GM18519 (cell line): ENCODE measurements around the gene TBXAS1.

Experiments used
- ATAC-seq: cut with Tn5 transposase; IDR thresholded peaks from one replicate; pipeline ENCODE4 v1.9.1; 2021; ENCODE audit warnings: mild to moderate bottlenecking, moderate library complexity; ENCODE audit not compliant: unreplicated experiment, low FRiP score

The TBXAS1 gene

DNA sequence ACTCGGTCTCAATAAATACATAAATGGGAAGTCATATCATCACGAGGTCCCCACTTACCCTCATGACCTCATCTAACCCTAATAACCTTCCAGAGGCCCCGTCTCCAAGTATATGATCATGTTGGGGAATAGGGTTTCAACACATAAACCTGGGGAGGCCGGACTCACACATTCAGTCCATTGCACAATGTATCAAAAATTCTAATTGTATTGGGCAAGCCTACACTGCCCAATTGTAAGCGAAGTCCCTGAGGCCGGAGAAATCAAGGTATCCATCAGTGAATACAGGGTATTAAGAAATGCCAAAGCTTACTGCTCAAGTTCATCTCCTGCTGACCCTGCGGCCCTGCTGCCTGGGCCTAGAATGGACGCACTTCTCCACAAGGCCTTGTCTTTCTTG is 164.1 kb downstream of the TBXAS1 start:
- no peak for ATAC-seq

DNA sequence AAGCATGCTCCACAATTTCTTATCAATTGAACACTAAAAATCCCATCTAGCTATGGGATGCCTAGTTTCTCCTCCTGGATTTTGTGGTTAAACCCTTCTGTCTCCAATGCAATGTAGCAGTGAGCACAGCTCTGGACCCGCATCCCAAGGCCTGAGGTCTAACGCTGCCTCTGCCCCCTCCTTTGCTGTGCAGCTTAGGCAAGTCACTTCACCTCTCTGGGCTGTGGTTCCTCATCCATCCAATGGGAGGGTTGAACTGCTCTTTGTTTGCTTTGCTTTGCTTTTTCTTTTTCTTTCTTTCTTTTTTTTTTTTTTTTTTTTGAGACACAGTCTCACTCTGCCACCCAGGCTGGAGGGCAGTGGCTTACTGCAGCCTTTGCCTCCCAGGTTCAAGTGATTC is 164.5 kb downstream of the TBXAS1 start:
- ATAC-seq, result no peak

DNA sequence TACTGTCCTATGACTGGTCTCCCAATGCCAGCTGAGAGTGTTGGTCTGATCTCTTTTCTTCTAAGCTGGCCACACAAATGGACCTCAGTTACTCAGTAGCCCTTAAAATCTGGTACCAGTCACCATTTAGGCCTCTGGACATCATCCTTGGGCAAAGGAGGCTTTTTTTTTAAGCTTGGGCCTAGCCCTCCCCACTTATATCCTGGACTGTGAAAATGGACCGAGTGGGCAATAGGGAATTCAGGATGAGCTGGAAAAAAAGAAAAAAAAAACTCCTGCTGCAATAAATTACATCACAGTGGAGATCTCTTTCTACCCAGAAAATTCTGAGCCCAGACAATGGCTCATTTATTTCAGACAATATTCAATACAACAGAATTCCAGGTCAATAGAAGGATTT is 165.3 kb downstream of the TBXAS1 start:
- ATAC-seq, result no peak

DNA sequence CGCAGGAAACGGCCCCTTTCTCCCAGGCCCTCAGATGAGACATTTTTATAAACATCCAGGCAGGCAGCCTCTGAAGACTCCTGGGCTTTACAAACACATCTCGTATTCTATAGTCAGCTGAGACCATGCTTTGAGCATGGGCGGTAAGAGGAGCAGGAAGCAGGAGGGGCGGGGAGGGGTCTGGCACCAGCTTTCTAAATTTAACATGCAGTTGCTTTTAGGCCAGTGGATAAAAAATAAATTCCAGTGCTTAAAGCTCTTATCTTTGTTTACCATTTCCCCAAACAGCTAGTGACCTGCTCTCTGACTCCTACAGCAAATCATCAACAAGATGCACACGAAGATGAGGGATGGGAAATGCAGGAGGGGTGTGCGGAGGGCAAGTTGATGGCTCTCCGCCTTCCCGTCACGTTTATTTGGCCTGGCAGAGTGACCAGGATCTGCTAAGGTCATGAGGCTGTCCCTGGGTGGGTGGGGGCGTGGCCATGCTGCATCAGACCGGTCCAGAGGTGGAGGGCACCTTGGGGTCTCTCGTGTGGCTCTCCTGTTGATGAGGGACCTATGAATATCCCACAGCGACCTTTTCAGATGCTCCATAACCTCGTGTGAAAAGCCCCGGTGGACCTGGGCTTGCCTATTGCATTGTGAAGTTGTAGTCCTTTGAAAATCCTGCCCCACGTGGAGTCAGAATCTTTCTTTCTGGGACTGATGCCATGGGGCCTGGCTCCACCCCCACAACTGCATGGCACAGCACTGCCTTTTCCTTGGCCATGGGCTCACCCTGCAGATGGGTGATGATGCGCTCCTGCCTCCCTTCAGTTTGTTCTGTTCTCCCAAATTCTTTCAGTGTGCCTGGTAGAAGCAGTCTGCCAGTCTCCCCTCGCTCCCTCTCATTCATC is 166.2 kb downstream of the TBXAS1 start:
- no peak for ATAC-seq

DNA sequence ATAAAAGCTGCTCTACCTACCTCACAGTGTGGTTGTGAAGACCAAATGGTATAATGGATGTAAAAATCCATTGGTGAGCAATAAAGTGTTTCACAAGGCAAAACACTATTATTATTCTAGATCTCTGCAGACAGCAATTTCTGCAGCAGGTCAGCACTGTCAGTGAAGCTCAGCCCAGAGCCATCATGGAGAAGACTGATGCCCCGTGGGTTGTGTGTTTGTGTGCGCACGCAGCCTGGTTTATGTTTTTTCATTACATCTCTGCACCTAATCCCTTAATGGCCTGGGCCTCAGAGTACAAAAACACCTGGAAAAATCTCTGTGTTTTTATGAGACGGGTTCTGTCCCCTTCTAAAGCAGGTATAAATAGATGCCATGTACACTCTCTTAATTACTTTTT is 169.5 kb downstream of the TBXAS1 start:
- no peak for ATAC-seq

DNA sequence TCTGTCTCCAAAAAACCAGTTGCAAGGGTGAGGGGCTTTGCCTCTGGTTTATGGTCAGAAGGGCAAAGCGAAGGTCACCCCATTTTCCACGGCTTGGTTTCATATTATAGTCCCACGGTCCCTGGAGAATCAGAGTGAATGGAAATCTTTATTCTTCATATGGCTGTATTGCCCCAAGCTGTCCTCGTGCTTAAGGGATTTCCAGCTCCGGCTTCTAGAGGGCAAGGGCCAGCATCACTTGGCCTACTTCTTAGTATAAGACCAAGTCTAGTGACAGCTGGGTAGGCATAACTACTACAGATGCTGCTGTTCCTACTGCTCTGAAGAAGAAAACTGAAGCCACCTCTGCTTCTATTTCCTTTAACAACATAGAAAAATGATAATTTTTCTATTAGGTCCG is 170.5 kb downstream of the TBXAS1 start:
- ATAC-seq, result no peak

DNA sequence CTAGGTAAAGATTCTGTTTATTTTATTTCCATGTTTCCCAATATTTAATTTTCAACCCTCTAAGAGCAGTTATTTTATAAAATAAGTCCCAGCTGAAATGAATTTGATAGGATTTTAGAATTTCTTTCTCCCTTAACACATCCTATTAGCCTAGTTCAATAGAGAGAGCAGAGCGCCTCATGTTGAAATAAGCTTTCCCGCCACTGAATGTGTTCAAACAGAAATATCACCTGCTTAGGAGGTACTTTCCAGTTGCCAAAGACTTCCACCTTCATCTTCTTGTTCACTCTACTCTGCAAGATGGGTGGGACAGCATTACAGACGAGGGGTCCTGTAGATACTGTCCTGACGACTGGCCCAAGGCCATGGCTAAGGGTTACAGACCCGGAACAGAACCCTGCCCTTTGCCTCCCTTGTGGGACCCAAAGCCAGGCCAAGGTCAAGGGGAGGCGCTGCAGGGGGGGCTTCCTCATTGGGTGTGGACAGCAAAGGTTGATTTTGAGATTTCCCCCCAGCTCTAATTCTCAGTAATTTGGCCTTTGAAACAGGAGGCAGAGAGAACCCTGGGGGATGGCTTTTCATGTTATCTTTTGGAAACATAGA is 171.7 kb downstream of the TBXAS1 start:
- ATAC-seq, result no peak

DNA sequence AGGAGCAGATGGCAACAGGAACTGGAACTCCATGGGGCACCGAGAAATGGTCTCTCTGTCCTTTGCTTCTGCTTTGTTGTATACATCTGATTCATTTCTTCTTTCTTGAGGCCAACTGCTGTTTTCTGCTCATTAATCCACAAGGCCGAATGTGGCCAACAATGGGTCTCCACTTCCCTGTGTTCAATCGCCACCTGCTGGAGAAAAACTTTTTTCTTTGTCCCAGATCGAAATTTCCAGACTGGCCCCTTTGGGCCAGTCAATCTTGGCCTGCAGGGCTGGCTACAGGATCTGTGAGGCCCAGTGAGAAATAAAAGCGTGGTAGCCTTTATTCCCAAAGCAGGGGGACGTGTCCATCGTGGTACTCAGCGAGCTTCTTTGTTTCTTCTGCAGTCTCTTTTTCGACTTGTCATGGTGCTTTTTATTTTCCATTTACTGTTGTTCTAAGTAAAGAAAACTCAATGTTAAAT is 174.9 kb downstream of the TBXAS1 start:
- ATAC-seq, result no peak

DNA sequence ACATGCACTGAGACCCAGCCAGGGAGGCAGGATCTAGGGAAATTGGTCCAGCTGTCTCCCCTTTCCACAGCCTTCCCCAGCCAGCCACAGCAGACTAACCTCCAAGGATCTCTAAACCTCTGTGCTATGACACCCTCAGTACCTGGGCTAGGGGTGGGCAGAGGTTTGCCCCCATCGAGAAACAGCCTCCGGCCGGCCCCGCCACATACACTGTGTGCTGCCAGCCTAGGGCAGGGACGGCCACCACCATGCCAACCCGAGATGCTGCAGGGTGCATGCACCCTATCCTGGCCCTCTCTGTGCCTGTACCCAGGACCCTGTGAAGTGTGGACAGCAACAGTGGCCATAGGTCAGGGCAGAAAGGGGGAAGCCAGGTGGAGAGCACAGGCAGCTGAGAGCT is 175.6 kb downstream of the TBXAS1 start:
- no peak for ATAC-seq

DNA sequence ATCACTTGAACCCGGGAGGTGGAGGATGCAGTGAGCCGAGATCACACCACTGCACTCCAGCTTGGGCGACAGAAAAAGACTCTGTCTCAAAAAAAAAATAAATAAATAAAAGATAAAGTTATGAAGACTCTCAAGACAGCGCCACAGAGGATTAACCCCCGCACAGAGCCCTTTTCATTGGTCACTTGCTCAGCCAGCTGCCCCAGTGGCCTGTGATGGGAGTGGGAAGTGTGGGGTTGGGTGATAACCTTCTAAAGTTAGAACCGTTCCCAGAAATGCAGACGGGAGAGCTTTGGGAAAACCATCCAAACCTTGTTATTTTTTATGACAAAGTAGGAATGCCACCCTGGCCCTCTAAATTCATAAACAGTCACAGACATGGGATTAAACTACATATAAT is 176.3 kb downstream of the TBXAS1 start:
- ATAC-seq, result no peak

DNA sequence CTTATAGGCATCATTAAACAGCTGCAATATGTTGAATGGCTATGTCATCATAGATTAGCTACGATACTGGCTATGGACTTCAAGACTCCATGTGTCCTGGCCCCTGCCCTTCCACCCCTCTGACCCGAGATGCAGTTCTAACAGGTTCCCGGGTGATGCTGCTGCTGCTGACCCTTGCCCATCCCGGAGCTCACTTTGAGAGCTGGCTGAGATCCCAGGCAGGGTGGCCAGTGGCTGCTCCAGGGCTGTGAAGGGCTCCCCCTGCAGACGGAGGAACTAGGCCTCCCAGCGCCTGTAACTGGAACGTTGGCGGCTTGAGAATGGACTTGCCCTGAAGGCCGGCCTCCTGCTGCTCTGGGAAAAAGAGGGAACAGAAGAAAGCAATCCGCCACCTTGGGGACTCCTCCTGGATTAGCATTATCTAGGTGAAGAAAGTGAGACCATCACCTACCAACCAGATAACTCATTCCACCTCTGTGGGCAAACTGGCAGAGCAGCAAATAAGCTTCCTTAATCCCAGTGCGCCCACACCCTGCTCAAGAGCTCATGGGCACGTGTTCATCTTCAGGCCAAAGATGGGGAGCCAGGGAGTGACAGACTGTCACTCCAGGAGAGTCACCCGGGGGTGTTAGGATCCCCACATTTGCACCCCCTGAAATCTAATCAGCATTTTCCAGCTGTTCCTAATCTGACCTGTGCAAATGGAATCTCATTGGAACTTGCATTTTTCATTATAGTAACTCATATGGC is 176.9 kb downstream of the TBXAS1 start:
- ATAC-seq, result no peak

DNA sequence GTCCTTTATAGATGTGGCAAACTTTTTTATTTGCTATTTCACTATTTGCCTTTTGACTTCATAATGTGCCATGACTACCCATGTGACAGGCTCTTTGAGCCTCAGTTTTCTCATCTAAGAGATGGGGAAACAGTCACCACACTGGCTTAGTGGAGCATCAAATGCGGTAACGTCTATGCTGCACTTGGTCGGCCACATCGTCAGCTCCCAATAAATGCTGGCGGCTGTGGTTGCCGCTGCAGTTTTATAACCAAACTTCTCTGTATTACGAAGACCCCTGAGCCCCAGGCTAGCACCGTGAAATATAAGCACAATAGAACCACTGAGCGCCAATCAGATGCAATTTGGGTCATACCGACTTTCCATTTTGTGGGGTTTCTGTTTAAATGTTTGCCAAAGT is 177.5 kb downstream of the TBXAS1 start:
- ATAC-seq, result no peak

DNA sequence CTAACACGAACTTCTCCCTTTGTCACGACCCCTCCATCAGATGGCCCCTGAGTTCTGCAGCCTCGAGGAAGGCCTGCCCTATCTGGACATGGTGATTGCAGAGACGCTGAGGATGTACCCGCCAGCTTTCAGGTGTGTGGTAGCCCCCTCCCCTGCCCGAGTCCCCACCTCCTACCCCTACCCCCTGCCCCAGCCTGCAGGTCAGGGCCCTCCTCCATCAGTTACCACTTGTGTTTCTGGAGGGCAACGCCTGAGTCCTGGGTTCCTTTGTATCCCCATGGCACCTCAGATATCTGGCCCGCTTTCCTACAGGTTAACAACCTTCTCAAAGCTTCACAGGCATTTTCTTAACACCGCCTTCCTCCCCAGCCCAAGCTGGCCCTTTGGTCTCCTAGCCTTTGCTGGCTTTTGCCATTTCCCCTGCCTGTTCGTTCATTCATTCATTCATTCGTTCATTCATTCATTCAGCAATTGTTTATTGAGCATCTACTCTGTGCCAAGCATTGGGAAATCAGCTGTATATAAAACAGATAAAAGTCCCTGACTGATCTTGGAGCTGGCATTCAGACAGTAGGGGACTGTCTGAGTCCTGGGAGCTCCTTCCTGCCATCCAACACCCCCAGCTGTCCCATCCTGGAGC is 178.1 kb downstream of the TBXAS1 start:
- no peak for ATAC-seq

DNA sequence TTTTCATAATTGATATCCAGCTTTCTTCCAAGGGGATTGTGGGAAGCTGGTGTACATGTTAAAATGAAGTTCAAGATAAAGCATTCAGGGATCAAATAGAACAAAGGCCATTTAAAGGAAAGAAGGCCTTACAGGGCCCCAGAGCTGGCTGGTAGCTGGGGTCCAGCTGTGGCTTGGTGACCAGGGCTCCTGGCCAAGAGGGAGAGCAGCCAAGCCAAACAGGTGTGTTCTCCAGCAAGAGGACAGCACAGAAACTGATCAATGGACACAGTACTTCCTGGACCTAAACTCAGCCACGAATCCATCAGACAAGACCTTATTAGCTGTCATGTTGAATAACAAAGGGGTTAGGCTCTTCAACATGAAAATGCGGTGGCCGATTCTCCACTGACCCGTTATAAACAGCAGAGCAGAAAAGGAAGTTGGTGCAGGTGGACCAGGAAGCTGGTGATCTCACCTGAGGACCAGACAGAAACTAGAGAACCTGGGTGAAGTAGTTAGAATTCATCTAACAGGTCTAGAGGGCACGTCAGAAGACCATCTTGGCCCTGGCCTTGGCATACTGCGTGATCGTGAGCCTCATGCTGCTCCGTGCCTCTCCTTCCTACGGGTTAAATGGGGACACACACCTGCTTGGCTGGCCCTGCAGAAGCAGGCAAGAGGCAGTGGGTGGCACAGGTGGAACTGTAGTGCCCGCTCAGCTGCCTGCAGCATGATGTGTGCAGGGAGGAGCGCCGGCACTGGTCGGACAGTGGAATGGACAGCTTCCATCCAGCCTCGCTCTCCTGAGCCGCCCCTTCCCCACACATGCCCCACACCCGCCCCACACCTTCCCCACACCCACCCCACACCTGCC is 179.9 kb downstream of the TBXAS1 start:
- no peak for ATAC-seq

DNA sequence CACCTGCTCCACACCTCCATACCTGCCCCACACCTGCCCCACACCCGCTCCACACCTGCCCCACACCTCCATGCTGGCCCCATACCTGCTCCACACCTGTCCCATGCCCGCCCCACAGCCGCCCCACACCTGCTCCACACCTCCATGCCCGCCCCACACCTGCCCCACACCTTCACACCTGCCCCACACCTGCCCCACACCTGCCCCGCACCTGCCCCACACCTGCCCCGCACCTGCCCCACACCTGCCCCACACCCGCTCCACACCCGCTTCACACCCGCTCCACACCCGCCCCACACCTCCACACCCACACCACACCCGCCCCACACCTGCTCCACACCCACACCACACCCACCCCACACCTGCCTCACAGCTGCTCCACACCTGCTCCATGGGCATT is 180.7 kb downstream of the TBXAS1 start:
- ATAC-seq, result no peak

DNA sequence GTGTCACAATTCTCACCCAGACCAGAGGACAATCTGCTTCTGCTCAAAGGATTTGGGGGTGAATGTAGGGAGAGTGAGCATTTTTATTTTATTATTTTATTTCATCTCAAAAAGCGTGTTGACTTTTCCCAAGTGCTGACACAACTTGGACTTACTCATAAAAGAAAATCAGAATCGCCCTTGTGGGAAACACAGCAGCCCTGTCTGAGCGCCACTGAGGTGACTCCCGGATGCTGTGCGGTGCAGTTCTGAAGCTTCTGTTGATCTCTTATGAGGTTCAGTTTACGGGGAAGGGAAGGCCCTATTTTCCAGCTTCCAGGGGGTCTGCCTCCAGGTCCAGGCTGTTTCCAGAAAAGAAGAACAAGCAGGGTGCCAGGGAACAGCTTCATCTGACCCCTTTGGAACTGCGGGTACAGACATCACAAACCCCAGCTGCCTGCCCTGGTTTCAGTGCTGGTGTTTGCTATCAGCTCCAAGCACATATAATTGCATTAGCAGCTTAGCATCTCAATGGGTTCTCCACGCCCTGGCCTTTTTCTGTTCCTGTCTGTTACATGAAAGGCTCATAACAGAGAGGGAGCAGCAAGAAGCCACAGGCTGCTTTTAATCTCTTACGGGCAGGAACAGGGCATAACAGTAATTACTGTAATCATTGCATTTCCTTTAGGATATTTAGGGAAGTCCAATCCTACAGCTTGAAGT is 181.3 kb downstream of the TBXAS1 start:
- ATAC-seq, result no peak

DNA sequence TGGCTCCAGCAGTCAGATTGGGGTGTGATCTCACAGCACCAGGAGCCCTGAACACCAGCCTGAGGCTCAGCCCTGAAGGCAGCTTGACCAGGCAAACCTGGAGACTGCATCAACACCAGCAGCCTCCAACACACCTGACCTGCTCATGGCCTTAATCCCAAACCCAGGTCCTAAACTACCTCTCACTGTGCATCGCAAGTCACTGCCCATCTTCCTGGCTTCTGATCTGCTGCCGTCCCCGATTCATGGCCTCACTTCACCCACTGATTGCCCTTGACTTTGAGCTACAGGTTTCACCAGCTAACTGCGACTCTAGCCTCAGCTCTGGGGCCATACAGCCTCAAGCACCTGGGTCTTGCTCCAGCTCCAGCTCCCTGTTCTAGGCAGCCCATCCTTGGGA is 184.6 kb downstream of the TBXAS1 start:
- ATAC-seq, result no peak

DNA sequence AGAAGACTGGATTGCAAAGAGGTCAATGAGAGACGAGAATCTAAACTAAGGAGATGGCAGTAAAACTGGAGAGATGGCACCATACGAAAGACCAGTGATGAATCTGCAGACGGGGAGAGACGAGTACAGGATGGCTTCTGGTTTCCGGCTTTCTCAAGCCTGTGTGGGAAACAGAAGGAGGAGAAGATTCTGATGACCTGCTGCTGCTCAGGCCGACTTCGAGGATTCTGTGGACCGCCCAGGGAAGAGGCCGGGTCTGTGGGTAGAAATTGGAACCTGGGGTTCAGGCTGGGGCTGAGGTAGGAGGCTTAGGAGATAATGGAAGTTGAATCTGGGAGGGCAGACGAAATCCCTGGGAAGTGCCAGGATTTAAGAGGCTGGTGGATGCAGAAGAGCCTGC is 185.1 kb downstream of the TBXAS1 start:
- ATAC-seq, result no peak

DNA sequence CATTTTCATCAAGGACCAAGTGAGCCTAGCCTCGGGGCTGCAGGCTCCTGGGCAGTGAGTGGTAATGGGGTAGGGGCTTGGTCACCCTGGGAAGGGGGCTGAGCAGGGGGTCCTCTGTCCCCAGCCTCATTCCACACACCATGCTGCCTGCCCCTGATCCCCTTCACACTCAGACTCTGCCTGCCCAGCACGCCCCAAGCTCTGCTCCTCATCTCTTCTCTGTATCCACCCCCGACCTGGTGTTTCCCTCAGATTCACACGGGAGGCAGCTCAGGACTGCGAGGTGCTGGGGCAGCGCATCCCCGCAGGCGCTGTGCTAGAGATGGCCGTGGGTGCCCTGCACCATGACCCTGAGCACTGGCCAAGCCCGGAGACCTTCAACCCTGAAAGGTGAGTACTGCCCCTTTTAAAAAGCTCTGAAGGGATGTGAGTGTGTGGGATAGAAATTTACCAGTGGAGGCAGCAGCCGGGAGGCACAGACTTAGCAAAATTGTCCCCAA is 186.5 kb downstream of the TBXAS1 start:
- no peak for ATAC-seq
